IPS DF 4.7 (cell line): ENCODE results near the gene PLCXD3.

Experiments
- DNase-seq: peaks from one replicate; pipeline ENCODE4 v3.0.0-alpha.2; 2013; ENCODE audit warnings: low spot score; ENCODE audit errors: extremely low read depth

The PLCXD3 gene

GRCh38 chr5:41415242-41415641 lies 95.2 kb downstream of the PLCXD3 start:
- no peak for DNase-seq

- no peak for DNase-seq
These were observed 95.8 kb downstream of the PLCXD3 start for GRCh38 chr5:41414598-41414997.

- DNase-seq, result no peak
These were observed 97.3 kb downstream of the PLCXD3 start for GRCh38 chr5:41413074-41413473.

- DNase-seq, result no peak
These were observed 97.9 kb downstream of the PLCXD3 start for GRCh38 chr5:41412496-41412895.

GRCh38 chr5:41410737-41411136 lies 99.7 kb downstream of the PLCXD3 start:
- DNase-seq, result no peak

- DNase-seq, result no peak
These were observed 100.1 kb downstream of the PLCXD3 start for GRCh38 chr5:41410307-41410706.

- DNase-seq, result no peak
These were observed 101.5 kb downstream of the PLCXD3 start for GRCh38 chr5:41408676-41409443.

GRCh38 chr5:41406936-41407335 lies 103.5 kb downstream of the PLCXD3 start:
- no peak for DNase-seq

- DNase-seq, result no peak
These were observed 104.0 kb downstream of the PLCXD3 start for GRCh38 chr5:41406424-41406823.

GRCh38 chr5:41404757-41405156 lies 105.6 kb downstream of the PLCXD3 start:
- no peak for DNase-seq

- no peak for DNase-seq
These were observed 106.6 kb downstream of the PLCXD3 start for GRCh38 chr5:41403846-41404245.

- DNase-seq, result no peak
These were observed 107.6 kb downstream of the PLCXD3 start for GRCh38 chr5:41402845-41403244.

GRCh38 chr5:41399839-41400238 lies 110.6 kb downstream of the PLCXD3 start:
- DNase-seq, result no peak

GRCh38 chr5:41392016-41392415 lies 118.4 kb downstream of the PLCXD3 start:
- no peak for DNase-seq

- no peak for DNase-seq
These were observed 135.8 kb downstream of the PLCXD3 start for GRCh38 chr5:41374631-41375030.

- DNase-seq, result no peak
These were observed 137.2 kb downstream of the PLCXD3 start for GRCh38 chr5:41373230-41373629.

GRCh38 chr5:41371738-41372137 lies 138.7 kb downstream of the PLCXD3 start:
- no peak for DNase-seq

- DNase-seq, result no peak
These were observed 139.9 kb downstream of the PLCXD3 start for GRCh38 chr5:41370482-41370881.

GRCh38 chr5:41369799-41370198 lies 140.6 kb downstream of the PLCXD3 start:
- DNase-seq, result no peak

GRCh38 chr5:41368158-41368557 lies 142.2 kb downstream of the PLCXD3 start:
- no peak for DNase-seq

- no peak for DNase-seq
These were observed 145.0 kb downstream of the PLCXD3 start for GRCh38 chr5:41365369-41365768.

GRCh38 chr5:41364346-41364745 lies 146.1 kb downstream of the PLCXD3 start:
- DNase-seq, result no peak

GRCh38 chr5:41363343-41363986 lies 146.9 kb downstream of the PLCXD3 start:
- DNase-seq, result no peak
